Caki2 (cell line): ENCODE measurements around the gene TRAPPC12. TPM values are rescaled to one million over a fixed set of nuclear protein-coding genes. Genes with fewer than 3 reads are reported as not detected.

ENCODE experiments used
- DNase-seq: peaks from one replicate; pipeline ENCODE4 v3.0.0-alpha.2; 2015; ENCODE audit warnings: low read depth
- in situ Hi-C: cut with HindIII; loops from 2 replicates; pipeline ENCODE4 v1.10.0; 2016; ENCODE audit warnings: low sequenced_read_pairs, low pct_unique_long_range_greater_than_20kb, mixed read lengths
- total RNA-seq: library from RNA; depleted of rRNA; stranded (reverse); fragments of >200 nt; shearing (Covaris generic); gene quantifications from 2 replicates; pipeline ENCODE4 v1.2.3, GENCODE V29; 2014; ENCODE audit warnings: low replicate concordance

TRAPPC12 gene
- total RNA-seq, 1 experiment from 2014 or later: 40.7 TPM

DNA sequence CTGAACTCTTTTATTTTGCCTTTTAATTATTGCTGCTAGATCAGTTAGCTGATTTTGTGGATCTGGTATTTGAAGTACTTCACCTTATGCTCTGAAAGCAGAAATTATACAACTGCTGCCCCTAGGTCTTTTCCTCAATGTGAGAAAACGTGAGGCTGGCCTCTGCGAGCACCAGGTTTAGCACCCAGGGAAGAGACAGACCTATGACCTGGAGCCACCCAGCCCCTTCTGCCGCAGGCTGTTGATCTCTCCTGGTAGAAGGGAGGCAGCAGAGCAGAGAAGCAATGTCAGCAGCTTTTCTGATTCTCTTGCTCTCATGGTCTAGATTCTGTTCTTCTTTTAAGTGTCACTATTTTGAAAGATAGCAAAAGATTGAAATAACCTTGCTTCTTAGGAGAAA lies 19.9 kb downstream of the TRAPPC12 start:
- in situ Hi-C loops: no loop called here
- DNase-seq: no peak

DNA sequence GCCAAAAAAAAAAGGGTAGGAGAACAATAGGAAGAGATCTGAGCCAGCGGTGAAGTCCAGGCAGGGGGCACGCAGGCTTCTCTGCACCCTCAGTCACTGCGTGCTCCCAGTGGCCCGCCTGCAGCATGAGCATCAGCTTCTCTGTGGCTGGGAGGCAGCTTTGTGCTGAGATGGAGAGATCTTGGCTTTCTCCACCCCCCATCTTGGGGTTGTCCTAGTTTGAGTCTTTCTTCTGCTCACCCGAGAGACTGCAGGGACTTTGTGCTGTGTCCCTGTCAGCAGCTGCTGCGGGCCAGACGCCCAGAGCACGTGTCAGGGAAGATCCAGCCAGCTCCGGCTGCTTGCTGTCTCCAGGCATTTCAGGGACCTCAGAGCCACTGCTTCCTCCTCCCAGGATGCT lies 20.3 kb downstream of the TRAPPC12 start:
- in situ Hi-C loops: no loop called here
- DNase-seq: no peak

DNA sequence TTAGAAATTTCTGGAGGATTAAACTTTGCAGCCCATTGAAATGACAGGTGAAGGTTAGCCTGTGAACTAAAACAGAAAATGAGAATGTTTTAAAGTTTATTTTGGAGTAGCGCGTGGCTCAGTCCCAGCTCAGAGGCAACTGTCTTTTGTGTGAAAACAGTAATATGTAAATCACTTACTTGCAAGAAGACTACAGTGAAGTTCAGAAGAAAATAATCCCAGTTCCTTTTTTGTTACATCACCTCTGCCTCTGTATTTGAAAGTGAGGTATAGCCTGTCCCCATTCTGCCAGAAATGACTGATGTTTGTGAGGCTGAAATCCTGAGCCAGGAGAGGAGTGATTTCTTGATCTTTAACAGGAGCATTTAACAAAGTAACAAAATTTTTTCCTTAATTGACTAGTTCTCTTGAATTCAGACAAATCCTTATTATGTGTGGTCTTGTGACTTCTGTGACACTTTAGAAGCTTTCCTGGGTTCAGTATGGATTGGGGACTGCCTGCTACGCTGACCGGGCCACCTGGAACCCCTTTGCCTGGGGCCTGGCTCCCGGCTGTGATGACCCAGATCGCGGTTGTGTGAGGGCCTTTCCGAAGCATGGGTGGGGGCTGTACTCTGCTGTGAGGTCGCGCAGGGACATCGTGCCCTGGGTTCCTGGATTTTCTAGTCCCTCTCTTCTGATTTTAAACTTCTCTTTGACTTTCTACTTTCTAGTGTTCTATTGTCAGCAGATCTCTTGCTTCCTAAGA lies 24.3 kb downstream of the TRAPPC12 start:
- no peak for DNase-seq
- in situ Hi-C loops: no loop called here

DNA sequence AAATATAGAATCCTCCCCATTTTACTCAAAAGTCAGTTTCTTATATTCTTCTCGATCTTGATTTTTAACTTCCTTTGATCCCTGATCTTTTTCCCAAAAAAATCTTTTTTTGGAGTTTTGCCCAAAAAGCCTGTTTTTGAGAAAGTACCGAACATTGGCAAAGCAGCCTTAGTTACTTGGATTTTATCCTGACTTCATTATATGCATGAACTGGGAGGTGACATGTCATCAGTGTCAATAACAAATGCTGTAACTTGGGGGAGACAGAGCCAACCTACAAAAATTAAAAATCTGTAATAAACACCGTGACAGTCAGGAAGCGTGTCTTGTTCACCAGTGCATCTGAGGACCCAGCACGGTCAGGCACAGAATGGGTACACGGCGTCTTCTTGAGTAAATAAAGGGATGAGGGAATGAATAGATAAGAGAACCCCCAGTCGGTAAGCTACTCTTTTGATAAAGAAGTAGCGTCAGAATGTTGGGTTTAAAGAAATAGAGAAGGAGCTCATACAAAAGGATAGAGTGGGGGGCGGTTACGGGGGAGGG lies 24.9 kb downstream of the TRAPPC12 start:
- no peak for DNase-seq
- in situ Hi-C loops: no loop called here

DNA sequence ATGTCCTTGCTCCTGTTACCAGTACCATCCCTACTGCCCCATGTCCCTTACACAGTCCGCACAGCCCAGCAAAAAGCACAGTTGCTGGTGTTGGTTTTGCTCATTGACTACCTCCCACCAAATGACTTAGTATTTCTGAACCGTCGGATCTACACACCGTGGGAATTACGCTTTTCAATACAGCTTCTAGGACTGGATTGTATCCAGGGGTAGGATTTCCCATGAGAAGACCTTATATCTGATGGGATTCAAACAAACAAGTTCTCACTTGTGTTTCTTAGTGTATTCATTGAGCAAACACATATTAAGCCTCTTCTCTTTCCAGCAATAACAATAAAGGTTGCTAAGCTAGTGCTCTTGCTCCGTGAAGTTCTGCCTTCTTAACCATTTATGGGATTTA lies 25.8 kb downstream of the TRAPPC12 start:
- in situ Hi-C loops: no loop called here
- DNase-seq: no peak

DNA sequence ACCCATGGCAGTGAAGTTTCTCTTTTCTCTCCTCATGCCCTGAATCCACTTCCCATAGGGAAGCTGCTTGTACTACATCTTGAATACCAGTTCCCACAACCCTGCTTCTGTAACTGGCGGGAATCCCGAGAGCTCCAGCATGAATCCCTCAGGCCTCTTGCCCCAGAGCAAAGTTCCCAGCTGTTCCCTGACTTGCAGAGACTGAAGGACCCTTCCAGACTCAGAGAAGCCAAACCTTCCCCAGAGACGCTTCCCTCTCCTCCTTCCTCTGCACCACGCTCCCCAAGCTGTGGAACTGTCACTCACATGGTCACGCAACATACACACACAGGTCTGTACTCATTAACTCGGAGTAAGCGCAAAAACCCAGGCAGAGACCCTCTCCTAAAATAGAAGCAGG lies 26.4 kb downstream of the TRAPPC12 start:
- in situ Hi-C loops: no loop called here
- no peak for DNase-seq

DNA sequence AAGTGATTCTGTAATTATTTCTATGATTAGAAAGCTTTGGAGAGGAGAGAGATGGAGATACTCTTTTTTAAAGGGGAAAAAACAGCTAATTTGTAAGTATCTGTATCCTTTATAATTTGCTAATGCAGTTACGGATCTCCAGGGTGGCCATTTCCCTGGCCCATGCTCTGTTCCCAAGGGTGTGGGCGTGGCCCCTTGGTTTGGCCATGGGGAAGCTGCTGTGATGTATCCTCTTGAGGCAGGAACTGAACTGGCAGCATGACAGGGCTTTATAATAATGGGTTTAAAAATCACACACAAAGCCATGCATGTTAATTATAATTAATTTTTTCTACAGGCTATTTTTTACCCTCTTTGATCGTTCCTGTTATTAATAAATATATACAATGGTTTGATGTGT lies 27.0 kb downstream of the TRAPPC12 start:
- in situ Hi-C loops: no loop called here
- no peak for DNase-seq

DNA sequence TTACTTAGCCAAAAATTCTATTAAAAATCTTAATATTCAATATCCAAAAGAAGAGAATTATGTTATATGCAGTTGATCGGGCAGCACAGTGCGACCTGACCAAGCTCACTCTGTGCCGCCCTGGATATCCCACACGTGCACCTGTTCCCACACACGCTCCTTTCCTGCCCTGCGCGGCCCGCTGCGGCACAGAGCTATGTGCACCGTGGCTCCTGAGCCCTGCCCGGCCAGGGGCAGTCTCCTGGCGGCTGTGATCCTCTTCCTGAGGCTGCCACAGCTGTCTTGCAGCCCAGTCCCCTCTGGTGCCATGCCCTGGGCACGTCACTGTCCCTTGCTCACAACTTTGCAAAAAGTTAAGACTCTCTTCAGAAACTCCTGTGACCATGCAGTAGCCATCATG lies 29.3 kb downstream of the TRAPPC12 start:
- no peak for DNase-seq
- in situ Hi-C loops: no loop called here

DNA sequence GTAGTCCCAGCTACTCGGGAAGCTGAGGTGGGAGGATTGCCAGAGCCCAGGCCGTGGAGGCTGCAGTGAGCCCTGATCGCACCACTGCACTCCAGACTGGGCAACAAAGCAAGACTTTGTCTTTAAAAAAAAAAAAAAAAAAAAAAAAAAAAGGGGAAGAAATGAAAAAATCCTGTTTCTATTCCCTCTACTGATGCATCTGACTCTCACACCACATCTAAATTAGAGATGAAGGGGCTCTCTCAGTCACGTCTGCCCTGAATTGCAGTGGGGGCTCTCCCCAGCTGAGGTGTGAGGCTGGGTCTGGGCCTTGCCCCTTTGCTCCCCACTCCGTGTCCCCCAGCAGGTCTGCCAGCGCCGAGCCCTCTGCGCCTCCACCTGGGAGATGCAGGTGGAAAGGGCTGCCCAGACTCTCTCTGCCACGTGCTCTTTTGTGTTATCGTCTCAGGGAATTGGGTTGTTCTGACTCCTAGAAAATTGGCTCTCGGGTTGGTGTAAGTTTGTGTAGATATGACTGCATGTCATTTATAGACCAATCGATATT lies 30.2 kb downstream of the TRAPPC12 start:
- DNase-seq: no peak
- in situ Hi-C loops: no loop called here

DNA sequence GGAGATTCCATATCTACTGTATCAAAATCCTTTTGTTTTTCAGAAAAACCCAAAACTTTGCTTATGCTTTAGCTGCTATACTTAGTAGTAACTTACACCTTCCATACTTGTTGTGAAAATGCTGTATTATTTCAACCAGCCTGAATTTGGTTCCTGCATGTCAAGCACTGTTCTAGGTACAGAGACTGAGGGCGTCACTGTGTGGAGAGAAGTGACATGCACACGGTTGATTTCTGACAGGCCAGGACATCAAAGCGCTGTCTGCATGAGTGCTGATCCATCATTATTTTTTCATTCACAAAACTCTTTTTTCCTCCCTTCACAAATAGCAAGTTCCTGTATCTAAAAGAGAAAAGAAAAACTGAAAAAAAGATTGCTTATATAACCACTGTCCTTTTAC lies 31.6 kb downstream of the TRAPPC12 start:
- no peak for DNase-seq
- in situ Hi-C loops: no loop called here

DNA sequence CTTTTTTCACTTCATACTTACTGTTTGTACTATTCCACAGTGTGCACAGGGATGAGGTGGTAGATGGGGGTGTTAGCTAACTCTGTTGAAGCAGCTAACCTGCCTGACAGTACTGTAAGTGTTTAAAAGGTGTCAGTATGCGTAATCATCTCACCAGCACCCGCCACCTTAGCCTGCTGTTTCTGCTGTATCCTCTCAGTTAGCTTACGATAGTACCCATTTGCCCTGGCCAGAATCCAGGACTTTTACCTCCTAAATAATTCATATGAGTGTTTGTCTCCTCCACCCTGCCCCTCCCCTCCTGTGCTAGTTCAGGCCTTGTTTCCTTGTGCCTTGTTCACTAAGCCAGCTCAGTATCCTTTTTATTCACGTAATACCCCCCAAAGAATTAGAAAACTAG lies 34.2 kb downstream of the TRAPPC12 start:
- in situ Hi-C loops: no loop called here
- no peak for DNase-seq

DNA sequence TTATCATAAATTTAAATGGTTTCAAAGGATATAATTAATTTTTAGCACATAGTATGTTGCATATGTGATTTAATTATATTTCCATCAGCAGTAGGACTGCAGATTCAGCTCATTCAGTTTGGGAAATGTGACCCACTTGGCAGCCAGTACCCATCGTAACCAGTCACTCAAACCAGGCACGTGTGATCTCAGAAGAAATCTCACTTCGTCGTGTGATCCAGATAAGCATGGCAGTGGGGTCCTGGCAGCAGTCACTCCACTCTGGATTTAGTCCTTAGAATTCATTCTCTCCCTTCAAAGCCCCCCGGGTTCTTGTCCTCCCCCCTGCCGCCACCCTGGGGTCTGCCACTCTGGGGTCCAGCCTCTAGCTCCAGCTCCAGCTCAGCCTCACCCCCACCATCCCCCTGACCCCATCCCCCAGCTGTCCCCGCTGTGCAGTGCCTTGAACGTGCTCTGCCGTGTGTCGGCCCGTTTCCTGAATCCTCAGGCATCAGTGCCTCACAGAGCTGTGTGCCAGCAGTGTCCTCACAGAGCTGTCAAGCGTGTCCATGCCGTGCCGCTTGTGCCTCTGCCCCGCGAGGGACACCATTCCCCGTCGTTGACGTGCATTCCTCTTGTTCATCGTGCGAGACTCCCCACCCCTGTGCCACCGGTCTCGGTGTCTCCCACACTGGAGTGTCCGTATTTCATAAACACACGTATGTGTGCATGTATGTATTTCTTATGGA lies 34.8 kb downstream of the TRAPPC12 start:
- in situ Hi-C loops: no loop called here
- DNase-seq: peak; percentile 49

DNA sequence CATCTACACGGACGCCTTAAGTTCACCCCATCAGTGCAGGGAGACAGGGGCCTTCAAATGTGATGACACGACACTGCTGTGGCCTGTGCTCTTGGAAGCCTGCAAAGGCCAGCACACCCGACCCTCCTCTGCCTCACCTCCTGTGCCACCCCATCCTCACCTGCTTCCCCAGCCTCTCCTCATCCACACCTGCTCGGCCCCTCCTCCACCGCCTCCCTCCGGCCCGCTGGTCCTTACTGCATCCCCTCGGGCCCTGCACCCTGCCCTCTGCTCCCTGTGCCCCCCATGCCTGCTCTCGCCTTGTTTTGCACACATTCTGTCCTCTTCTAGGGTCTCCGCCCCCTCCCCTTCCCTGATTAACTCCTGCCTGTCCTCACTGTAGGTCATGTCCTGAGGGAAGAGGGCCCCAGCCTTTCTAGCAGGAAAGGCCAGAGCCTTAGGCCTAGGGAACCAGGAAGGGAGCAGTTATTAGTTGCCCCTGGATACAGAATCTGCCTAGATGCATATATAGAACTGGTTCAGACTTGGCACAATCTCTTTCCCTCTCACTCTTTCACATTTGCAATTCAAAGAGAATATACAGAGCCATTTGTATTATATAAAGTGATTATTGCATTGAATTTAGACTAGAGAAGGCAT lies 39.4 kb downstream of the TRAPPC12 start:
- no peak for DNase-seq
- in situ Hi-C loops: no loop called here

DNA sequence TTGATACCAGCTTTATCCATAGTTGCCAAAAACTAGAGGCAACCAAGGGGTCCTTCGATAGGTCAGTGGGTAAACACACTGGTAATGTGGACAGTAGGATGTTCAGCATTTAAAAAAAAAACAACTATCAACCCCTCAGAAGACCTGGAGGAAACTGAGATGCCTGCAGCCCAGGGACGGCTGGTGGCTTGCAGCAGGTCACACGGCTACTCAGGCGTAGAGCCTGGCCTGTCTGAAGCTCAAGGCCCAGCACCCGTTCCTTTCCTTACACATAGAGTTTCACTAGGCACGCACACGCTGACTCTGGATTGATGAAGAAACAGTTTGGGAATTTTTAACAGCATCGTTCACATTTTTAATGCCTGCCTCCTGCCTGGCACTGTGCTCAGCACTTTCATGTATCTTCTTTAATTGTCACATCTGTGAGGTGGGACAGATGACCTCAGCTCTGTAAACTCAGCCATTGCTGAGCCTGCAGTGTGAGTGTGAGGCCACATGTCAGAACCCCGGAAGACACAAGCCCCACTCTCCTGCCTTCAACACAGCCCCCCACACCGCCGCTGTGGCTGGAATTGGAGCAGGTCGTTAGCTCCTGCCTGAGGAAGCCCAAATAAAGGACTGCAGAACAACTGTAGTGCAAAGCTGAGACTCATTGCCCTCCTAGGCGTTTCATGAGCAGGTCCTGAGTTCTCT lies 40.7 kb downstream of the TRAPPC12 start:
- DNase-seq: no peak
- in situ Hi-C loops: no loop called here

DNA sequence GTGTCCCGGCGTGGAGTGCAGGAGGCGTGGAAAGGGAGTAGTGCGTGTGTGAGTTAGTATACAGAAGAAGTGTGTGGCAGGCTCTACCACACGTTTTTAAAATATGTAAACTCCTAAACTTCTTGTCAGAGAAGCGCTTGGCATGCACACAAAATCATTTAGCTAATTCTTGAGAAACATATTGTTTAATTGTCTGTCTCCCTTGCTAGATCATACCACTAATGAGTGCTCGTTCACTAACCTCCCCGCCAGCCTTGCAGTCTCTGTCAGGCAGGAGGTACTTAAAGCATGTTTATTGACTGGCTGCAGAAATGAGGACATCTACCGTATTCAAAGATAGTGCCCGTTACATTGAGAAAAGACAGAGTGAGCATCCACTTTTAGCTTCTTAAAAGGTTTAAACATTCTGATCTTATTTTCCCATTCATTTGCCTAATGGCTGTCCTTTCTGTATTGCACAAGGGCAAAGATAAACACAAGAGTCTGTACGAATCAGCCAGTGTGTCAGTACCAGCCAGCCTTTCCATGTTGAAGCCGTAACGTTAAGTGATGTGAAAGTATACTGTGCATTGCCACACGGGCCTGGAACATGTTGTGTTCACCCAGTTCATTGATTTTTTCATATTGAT lies 41.4 kb downstream of the TRAPPC12 start:
- no peak for DNase-seq
- in situ Hi-C loops: no loop called here

DNA sequence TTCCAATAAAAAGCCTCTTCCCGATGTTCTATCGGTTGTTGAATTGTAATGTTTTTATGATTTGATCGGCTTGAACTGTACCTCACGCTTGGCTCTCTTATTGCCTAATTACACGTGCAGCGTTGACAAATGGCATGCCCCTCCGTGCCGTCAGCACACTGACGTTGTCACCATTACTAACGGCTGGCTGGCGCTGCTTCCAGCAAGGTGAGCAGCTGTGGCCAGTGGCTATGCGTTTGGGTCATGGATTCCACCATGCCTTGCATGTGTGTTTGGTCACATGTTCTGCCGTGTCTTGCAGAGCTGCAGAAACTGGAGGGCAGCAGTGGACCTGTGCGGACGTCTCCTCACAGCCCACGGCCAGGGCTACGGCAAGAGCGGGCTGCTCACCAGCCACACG lies 42.1 kb downstream of the TRAPPC12 start:
- in situ Hi-C loops: no loop called here
- DNase-seq: no peak

DNA sequence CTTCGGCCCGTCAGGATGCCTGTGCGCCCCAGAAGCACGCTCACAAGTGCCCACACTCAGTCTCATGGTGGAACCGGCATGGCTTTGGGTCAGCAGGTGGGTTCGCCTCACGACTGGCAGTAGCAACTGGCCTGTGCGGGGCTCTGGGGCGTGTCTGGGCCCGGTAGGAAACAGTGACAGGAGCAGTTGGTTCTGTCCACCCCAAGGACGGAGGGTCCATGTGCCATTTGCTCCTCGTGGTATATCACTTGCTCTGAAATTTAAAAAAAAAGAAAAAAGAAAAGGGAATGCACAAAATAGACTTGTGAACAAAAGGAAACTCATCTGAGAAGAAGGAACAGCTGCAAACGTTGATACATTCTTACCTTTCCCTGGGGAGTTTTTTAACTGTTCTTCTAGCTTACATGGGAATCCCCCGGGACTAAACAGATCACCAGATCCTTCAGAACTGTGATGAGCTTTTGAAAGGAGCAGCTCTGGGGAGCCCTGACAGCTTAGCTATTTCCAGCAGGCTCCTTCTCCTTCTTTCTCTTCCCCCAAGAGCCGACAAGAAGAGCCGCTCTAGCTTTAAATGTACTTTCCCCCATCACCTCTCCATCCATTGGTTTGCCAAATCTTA lies 42.8 kb downstream of the TRAPPC12 start:
- DNase-seq: no peak
- in situ Hi-C loops: no loop called here
